ENCODE results near the gene ADSL.

ADSL gene

DNA sequence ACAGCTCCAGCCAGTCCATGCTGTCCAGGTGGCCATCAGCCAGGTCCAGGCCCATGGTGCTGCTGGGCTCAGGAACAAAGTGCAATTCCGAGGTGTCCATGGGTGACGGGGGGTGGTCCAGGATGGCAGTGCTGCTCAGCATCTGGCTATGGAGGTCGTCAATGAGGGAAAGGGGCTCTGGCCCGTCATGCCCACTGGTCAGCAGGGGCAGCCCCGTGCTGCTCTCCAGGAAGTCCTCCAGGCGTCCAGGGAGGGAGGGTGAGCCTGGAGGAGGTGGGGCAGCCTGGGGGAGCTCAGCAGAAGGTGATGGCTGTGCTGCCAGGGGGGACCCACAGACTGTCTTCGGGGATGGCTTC is 65.2 kb downstream of the ADSL start:
- no peak overlapping the region for H3K4me3 ChIP-seq (ENCODE audit: low read depth, low read length)
- TF ChIP-seq, protein P1, sequence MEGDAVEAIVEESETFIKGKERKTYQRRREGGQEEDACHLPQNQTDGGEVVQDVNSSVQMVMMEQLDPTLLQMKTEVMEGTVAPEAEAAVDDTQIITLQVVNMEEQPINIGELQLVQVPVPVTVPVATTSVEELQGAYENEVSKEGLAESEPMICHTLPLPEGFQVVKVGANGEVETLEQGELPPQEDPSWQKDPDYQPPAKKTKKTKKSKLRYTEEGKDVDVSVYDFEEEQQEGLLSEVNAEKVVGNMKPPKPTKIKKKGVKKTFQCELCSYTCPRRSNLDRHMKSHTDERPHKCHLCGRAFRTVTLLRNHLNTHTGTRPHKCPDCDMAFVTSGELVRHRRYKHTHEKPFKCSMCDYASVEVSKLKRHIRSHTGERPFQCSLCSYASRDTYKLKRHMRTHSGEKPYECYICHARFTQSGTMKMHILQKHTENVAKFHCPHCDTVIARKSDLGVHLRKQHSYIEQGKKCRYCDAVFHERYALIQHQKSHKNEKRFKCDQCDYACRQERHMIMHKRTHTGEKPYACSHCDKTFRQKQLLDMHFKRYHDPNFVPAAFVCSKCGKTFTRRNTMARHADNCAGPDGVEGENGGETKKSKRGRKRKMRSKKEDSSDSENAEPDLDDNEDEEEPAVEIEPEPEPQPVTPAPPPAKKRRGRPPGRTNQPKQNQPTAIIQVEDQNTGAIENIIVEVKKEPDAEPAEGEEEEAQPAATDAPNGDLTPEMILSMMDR (IDR thresholded peaks at IDR 0.05; ENCODE audit: insufficient read depth, low read length, missing control alignments) = no peak
- CTCF ChIA-PET = no interaction called here
- POLR2A ChIA-PET = no interaction called here
- DNase-seq (ENCODE audit: low read depth, low spot score) = no peak

DNA sequence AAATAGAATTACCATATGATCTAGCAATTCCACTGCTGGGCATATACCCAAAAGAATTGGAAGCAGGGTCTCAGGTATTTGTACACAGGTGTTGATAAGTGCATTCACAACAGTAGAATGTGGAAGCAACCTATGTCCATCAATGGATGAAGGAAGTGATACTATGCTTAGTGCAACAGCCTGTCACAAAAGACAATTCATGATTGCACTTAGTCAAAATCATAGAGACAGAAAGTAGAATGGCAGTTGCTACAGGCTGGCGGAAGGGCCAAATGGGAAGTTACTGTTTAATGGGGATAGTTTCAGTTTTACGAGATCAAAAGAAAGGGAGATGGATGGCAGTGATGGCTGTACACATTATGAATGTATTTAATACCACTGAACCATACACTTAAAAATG is 66.1 kb downstream of the ADSL start:
- no peak for DNase-seq (ENCODE audit: low read depth, low spot score)
- CTCF ChIA-PET = no interaction called here
- TF ChIP-seq, protein P1 (IDR thresholded peaks at IDR 0.05; ENCODE audit: insufficient read depth, low read length, missing control alignments) = no peak
- no peak overlapping the region for H3K4me3 ChIP-seq (ENCODE audit: low read depth, low read length)
- POLR2A ChIA-PET = no interaction called here

DNA sequence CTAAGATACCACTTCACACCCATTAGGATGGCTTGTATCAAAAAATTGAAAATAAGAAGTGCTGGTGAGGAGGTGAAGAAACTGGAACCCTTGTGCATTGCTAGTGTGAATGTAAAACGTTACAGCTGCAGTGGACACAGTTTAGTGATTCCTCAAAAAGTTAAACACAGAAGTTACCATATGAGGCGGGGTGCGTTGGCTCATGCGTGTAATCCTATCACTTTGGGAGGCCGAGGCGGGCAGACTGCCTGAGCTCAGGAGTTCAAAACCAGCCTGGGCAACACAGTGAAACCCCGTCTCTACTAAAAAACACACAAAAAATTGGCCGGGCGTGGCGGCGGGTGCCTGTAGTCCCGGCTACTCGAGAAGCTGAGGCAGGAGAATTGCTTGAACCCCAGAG is 67.6 kb downstream of the ADSL start:
- POLR2A ChIA-PET = no interaction called here
- TF ChIP-seq, protein P1 (IDR thresholded peaks at IDR 0.05; ENCODE audit: insufficient read depth, low read length, missing control alignments) = no peak
- no peak for DNase-seq (ENCODE audit: low read depth, low spot score)
- CTCF ChIA-PET = interaction anchor here (1.2 kb wide), 2 partner anchors 13 to 232 kb away, joined by 3 read pairs; no protein-coding TSS in a partner anchor
- H3K4me3 ChIP-seq (ENCODE audit: low read depth, low read length) = no peak overlapping the region

DNA sequence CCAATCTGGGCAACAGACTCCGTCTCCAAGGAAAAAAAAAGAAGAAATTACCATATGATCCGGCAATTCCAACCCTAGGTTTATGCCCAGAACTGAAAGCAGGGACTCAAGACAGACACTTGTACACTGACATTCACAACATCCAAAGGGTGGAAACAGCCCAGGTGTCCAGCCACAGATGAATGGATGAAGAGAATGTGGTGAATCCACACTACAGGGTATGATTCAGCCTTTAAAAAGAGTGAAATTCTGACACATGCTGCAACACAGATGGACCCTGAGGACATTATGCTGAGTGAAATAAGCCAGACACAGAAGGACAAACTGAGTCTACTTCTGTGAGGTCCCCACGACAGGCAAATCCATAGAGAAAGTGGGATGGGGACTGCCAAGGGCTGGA is 68.0 kb downstream of the ADSL start:
- CTCF ChIA-PET = interaction anchor here (1.2 kb wide), 2 partner anchors 12 to 232 kb away, joined by 3 read pairs; no protein-coding TSS in a partner anchor
- DNase-seq (ENCODE audit: low read depth, low spot score) = no peak
- H3K4me3 ChIP-seq (ENCODE audit: low read depth, low read length) = no peak overlapping the region
- POLR2A ChIA-PET = no interaction called here
- TF ChIP-seq, protein P1 (IDR thresholded peaks at IDR 0.05; ENCODE audit: insufficient read depth, low read length, missing control alignments) = no peak

DNA sequence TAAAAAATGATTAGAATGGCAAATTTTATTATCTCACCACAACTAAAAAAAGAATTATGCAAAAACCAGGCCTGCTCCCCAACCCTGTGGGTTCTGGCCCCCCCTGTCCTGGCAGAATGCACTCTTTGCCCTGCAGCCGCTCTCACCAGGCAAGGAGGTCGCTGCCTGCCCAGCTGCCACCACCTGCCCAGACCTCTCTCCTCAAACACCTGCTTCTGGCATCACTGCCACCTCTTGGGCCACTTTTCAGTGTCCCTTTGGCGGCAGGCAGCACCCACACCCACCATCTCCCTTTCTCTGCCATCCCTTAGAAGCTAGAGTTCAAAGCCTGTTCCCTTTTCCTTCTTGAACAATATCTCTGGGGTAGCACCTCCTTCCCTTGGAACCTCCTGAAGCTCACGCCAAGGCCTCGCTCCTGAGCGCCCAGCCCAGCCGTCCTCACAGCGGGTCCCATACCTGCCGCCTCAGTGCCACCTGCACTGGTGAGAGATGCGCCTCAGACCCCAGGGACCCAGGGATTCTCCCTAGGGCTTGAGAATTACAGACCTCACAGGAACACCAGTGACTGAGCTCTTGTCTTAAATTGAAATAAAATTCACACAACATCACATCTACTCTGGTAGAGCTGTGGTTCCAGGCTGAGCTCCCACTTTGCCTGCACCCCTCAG is 68.7 kb downstream of the ADSL start:
- TF ChIP-seq, protein P1 (IDR thresholded peaks at IDR 0.05; ENCODE audit: insufficient read depth, low read length, missing control alignments) = no peak
- POLR2A ChIA-PET = interaction anchor here (1.1 kb wide), 1 partner anchor 9 kb away, joined by 3 read pairs; no protein-coding TSS in a partner anchor
- no peak overlapping the region for H3K4me3 ChIP-seq (ENCODE audit: low read depth, low read length)
- CTCF ChIA-PET = interaction anchor here (0.7 to 2.2 kb wide), 9 partner anchors 10 to 236 kb away, joined by 3 to 9 read pairs (median 3); no protein-coding TSS in a partner anchor
- DNase-seq (ENCODE audit: low read depth, low spot score) = no peak

DNA sequence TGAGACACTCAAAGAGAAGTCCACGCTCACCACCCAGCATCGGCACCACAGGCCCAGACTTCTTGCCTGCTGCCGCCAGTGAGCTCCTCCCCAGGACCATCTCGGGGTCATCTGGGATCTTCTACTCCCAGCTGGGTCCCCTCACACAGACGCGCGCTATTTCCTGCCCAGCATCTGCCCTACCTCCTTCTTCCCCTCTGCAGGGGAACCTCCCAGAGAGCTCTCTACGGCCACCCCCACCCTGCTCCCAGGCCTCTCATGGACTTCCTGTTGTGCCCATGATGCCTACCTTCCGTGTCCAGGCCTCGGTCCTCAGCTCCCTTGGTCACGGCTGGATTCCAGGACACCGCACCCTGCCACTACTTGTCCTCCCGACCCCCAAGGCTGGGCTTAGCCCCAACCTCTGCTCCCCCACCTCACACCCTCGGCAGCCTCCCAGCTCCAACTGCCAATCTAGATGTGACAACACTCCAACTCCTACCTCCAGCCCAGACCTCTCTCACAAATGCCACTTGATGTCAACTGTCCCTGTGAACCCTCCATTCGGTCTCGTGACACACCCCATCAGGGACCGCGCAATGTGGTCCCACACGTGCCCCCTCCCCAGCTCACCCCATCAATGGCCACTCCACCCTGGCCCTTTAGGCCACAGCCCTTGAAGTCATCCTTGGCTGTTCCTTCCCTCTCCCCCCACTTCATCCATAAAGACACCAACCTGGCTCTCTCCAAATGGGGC is 69.4 kb downstream of the ADSL start:
- H3K4me3 ChIP-seq (ENCODE audit: low read depth, low read length) = no peak overlapping the region
- ChIA-PET POLR2A (interaction anchor here (1.1 kb wide), 1 partner anchor 9 kb away, joined by 3 read pairs; no protein-coding TSS in a partner anchor), CTCF (interaction anchor here (0.7 to 2.2 kb wide), 8 partner anchors 10 to 235 kb away, joined by 3 to 9 read pairs (median 4); no protein-coding TSS in a partner anchor)
- TF ChIP-seq, protein P1 (IDR thresholded peaks at IDR 0.05; ENCODE audit: insufficient read depth, low read length, missing control alignments) = no peak
- DNase-seq (ENCODE audit: low read depth, low spot score) = no peak

Measured in AG04449 (cell line).